Measurements from ENCODE around the gene POLRMT.

- no peak for TF ChIP-seq EP300 (IDR thresholded peaks at IDR 0.05; ENCODE audit: borderline replicate concordance in 1 of 2, low read depth in 1 of 2, low read length in 1 of 2)
- TF ChIP-seq, protein P1, sequence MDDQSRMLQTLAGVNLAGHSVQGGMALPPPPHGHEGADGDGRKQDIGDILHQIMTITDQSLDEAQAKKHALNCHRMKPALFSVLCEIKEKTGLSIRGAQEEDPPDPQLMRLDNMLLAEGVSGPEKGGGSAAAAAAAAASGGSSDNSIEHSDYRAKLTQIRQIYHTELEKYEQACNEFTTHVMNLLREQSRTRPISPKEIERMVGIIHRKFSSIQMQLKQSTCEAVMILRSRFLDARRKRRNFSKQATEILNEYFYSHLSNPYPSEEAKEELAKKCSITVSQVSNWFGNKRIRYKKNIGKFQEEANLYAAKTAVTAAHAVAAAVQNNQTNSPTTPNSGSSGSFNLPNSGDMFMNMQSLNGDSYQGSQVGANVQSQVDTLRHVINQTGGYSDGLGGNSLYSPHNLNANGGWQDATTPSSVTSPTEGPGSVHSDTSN (IDR thresholded peaks at IDR 0.05) = no peak
- TF ChIP-seq USF2 (IDR thresholded peaks at IDR 0.05; ENCODE audit: borderline replicate concordance, low read depth, low read length) = no peak
- TF ChIP-seq, protein P2, sequence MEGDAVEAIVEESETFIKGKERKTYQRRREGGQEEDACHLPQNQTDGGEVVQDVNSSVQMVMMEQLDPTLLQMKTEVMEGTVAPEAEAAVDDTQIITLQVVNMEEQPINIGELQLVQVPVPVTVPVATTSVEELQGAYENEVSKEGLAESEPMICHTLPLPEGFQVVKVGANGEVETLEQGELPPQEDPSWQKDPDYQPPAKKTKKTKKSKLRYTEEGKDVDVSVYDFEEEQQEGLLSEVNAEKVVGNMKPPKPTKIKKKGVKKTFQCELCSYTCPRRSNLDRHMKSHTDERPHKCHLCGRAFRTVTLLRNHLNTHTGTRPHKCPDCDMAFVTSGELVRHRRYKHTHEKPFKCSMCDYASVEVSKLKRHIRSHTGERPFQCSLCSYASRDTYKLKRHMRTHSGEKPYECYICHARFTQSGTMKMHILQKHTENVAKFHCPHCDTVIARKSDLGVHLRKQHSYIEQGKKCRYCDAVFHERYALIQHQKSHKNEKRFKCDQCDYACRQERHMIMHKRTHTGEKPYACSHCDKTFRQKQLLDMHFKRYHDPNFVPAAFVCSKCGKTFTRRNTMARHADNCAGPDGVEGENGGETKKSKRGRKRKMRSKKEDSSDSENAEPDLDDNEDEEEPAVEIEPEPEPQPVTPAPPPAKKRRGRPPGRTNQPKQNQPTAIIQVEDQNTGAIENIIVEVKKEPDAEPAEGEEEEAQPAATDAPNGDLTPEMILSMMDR (IDR thresholded peaks at IDR 0.05) = no peak
These were observed 41.2 kb downstream of the POLRMT start for GRCh38 chr19:592101-592500.

Measured in SK-N-SH (cell line).